Body of pancreas (tissue), 4 donors: ENCODE data around the gene TMPRSS11E. TPM values are rescaled to one million over a fixed set of nuclear protein-coding genes. Genes with fewer than 3 reads are reported as not detected.
"Not testable (repeated sequence)": the region's sequence is repeated elsewhere in the genome, so short reads cannot be mapped to it uniquely, and the experiment has no call there.

Source experiments
- ATAC-seq: fragments of 150-250 bp; one replicate; pipeline ENCODE4 v1.9.1; 2016
- DNase-seq, 4 donors: peaks; one replicate each; pipeline ENCODE4 v3.0.0-alpha.2; 2019
- H3K27ac ChIP-seq, 4 donors: fragments of 200-600 bp; sonication (generic); 1 replicate in 3 of 4; 2 replicates in 1 of 4; pipeline versions ENCODE4 v1.5.1 to v1.6.1; 2016 to 2019; ENCODE audit warnings: mild to moderate bottlenecking in 1 of 4, mixed read lengths in 1 of 4, moderate library complexity in 1 of 4
- H3K27me3 ChIP-seq, 2 donors: fragments of 200-600 bp; sonication (generic); one replicate each; pipeline ENCODE4 v1.6.0; 2016; ENCODE audit warnings: mild to moderate bottlenecking in 1 of 2
- H3K36me3 ChIP-seq, 2 donors: fragments of 200-600 bp; sonication (generic); replicated peaks in 1 of 2; 2 replicates each; pipeline ENCODE4 v1.5.1; 2016; ENCODE audit warnings: low read depth in 2 of 2; ENCODE audit not compliant: insufficient read depth in 1 of 2
- H3K4me1 ChIP-seq: fragments of 200-600 bp; sonication (generic); one replicate; pipeline ENCODE4 v1.6.0; 2016
- H3K4me3 ChIP-seq, 2 donors: fragments of 200-600 bp; sonication (generic); 1 replicate in 1 of 2; 2 replicates in 1 of 2; pipeline ENCODE4 v1.5.1; 2016 to 2019
- H3K9me3 ChIP-seq, 3 donors: fragments of 200-600 bp; sonication (generic); 1 replicate in 2 of 3; 2 replicates in 1 of 3; pipeline ENCODE4 v1.5.1; 2016
- CTCF ChIP-seq, 7 experiments: fragments of 450-650 bp in 4 of 7; fragments of 200-600 bp in 3 of 7; sonication (generic) in 3 of 7; IDR thresholded peaks; one replicate each; pipeline ENCODE4 v1.5.1; 2016 to 2019; ENCODE audit warnings: antibody characterized with exemption in 7 of 7
- POLR2A ChIP-seq, 3 donors: fragments of 450-650 bp; IDR thresholded peaks; one replicate each; pipeline ENCODE4 v1.6.1; 2016; ENCODE audit warnings: antibody characterized with exemption in 3 of 3, mild to moderate bottlenecking in 2 of 3
- WGBS, 2 donors: methylation state at CpG; one replicate each; pipeline ENCODE4 v1.1.5; 2017; 5-methylcytosine and 5-hydroxymethylcytosine counted together
- intact Hi-C: fragments of 100-400 bp; cut with DNase I; formaldehyde crosslinking; loops from one replicate; pipeline ENCODE4 v1.15.1; 2023
- total RNA-seq, 2 donors: library from RNA; depleted of rRNA; stranded (reverse); fragments of >200 nt; gene quantifications; one replicate each; pipeline ENCODE4 v1.1.0, GENCODE V29; 2016

The TMPRSS11E gene
- total RNA-seq, 2 donors from 2014 or later = 0.78 to 0.99 TPM

DNA sequence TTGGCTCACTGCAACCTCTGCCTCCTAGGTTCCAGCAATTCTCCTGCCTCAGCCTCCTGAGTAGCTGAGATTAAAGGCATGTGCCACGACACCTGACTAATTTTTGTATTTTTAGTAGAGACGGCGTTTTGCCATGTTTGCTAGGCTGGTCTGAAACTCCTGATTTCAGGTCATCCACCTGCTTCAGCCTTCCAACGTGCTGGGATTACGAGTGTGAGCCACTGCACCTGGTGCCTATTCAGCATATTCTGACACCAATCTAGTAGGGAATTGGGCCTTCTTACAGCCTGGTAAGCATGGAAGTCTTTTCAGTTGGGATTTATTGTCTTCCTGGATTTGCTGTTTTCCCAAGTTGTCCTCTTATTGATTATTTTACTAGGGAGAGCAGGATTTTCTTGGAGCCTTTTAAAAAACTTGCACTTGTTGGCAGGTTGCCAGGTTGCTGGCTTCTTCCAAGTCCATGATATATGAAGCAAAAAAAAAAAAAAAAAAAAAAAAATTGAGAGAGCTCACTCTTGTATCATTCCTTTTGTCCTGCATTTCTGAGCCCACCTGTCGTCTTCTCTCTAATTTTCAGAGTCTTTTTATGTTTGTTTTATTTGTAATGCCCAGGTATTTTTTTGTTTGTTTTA lies 43.7 kb downstream of the TMPRSS11E start:
- Histone ChIP-seq H3K27me3 (no peaks in the 10 kb centered on the region), H3K4me1 (no peaks in the 10 kb centered on the region), H3K36me3 (no peaks in the 10 kb centered on the region), H3K27ac (no peak overlapping the region), H3K9me3 (no peaks in the 10 kb centered on the region), H3K4me3 (no peak overlapping the region)
- DNase-seq = peak in 3 of 4 donors; percentile 16 to 38 (median 23)
- intact Hi-C loops = no loop called here
- TF ChIP-seq POLR2A (IDR thresholded peaks at IDR 0.05) (no peak), CTCF (IDR thresholded peaks at IDR 0.05) (no peak)
- WGBS, 2 donors = 71 to 81% methylated on average over 6 of the region's 6 CpGs
- ATAC-seq = no peak

DNA sequence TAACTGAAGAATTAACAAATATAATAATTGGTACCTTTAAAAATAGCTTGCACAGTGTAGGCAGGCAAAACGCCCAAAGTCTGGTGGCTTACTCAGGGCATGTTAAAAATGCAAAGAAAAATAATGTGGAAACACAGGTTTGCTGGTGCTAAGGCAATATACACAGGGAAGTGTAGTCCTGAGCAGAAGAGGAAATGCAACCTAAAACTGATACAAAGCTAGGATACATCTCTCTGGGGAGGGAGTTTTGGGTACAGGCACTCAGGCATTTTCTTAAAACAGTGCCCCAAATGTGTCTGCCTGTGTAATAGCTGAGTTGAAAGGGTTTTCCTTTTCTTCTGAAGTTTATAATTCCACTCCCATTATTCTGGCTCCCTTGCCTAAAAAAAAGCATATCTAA lies 47.4 kb downstream of the TMPRSS11E start:
- no peak for TF ChIP-seq CTCF (IDR thresholded peaks at IDR 0.05)
- TF ChIP-seq POLR2A (IDR thresholded peaks at IDR 0.05) = no peak
- intact Hi-C loops = no loop called here
- ATAC-seq (no peak), DNase-seq (no peak)
- H3K4me3 ChIP-seq = no peak overlapping the region
- no peaks in the 10 kb centered on the region for H3K9me3 ChIP-seq
- H3K27ac ChIP-seq = no peak overlapping the region
- H3K27me3 ChIP-seq = no peaks in the 10 kb centered on the region
- H3K4me1 ChIP-seq = peaks cover 16% of the 10 kb centered on the region
- WGBS, 2 donors = 10 to 11% methylated on average over 1 of the region's 1 CpG
- H3K36me3 ChIP-seq = no peaks in the 10 kb centered on the region

DNA sequence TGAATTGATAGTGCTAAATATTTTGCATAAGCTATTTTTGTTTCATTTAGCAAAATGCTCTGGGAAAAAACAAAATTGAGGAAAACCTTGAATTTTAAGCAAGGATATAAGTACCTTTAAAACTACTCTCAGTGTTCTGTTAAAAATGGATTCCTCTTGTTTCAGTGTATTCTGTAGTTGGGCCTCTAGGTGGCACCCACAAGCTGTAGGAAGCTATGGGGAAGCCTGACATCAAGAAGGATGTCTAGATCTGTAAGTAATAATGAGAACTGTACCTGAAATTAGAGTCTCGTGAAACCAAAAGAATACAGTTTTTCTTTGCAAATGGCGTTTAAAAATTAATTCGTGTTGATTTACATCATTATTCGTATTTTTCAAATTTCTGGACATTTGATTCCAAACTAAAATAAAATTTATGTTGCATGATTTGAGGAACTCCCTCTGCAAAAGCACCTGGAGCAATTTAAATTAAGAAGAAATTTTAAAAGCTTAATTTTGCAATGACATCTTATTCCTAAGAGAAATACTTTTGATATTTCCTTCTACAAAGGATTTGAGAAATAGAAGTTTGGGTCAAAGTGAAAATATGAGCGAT lies 51.2 kb downstream of the TMPRSS11E start:
- TF ChIP-seq CTCF (IDR thresholded peaks at IDR 0.05) (peak; percentile 81 to 96 (median 90)), POLR2A (IDR thresholded peaks at IDR 0.05) (no peak)
- Histone ChIP-seq H3K4me1 (peaks cover 17% of the 10 kb centered on the region), H3K36me3 (no peaks in the 10 kb centered on the region), H3K4me3 (no peak overlapping the region), H3K27ac (peak overlapping the region in 2 of 4 donors; percentile 3 to 39), H3K27me3 (no peaks in the 10 kb centered on the region), H3K9me3 (no peaks in the 10 kb centered on the region)
- DNase-seq (peak; percentile 73 to 77 (median 76)), ATAC-seq (peak; percentile 95)
- intact Hi-C loops = no loop called here
- WGBS, 2 donors = 4 to 7% methylated on average over 5 of the region's 5 CpGs

DNA sequence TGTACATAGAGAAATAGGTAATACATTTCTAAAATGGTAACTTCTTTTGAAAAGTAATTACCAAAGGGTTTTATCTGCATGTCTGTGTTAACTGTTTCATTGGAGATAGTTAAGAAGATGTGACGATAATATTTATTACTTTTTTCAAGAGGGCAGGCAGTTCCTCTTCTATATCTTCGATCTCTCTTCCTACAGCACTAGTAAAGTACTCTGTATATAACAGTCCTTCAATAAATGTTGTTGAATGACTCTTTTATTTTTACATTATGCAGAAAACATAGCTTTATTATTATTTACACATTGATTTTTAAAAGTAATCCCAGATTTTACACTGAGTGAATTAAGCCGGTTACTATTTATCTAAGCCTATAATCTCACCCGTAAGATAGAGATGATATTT lies 51.8 kb downstream of the TMPRSS11E start:
- peaks cover 17% of the 10 kb centered on the region for H3K4me1 ChIP-seq
- no peaks in the 10 kb centered on the region for H3K9me3 ChIP-seq
- DNase-seq = no peak
- WGBS, 2 donors = 21 to 22% methylated on average over 4 of the region's 4 CpGs
- intact Hi-C loops = no loop called here
- H3K36me3 ChIP-seq = no peaks in the 10 kb centered on the region
- TF ChIP-seq CTCF (IDR thresholded peaks at IDR 0.05) (no peak), POLR2A (IDR thresholded peaks at IDR 0.05) (no peak)
- no peaks in the 10 kb centered on the region for H3K27me3 ChIP-seq
- H3K27ac ChIP-seq = peak overlapping the region in 2 of 4 donors; percentile 3 to 39
- no peak overlapping the region for H3K4me3 ChIP-seq
- no peak for ATAC-seq

- not testable (repeated sequence) for H3K4me3 ChIP-seq, DNase-seq, H3K36me3 ChIP-seq, H3K27ac ChIP-seq, H3K27me3 ChIP-seq, ATAC-seq, H3K9me3 ChIP-seq
- intact Hi-C loops = loop anchor here (5.0 kb wide), 1 partner anchor 129 kb away; no protein-coding TSS in a partner anchor
- peaks cover 14% of the 10 kb centered on the region for H3K4me1 ChIP-seq
- 67 to 95% methylated on average over 4 of the region's 4 CpGs for WGBS, 2 donors
Measured at GRCh38 chr4:68503462-68503861, 56.2 kb downstream of the TMPRSS11E start.

DNA sequence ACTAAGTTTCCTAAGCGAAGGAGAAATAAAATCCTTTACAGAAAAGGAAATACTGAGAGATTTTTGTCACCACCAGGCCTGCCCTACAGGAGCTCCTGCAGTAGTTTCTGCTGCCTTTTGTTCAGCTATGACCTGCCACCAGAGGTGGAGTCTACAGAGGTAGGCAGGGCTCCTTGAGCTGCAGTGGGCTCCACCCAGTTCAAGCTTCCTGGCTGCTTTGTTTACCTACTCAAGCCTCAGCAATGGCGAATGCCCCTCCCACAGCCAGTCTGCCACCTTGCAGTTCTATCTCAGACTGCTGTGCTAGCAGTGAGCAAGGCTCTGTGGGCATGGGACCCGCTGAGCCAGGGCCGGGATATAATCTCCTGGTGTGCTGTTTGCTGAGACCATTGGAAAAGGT lies 57.6 kb downstream of the TMPRSS11E start:
- DNase-seq, H3K4me1 ChIP-seq, H3K4me3 ChIP-seq, H3K9me3 ChIP-seq, ATAC-seq, H3K27me3 ChIP-seq, H3K36me3 ChIP-seq, H3K27ac ChIP-seq: not testable (repeated sequence)
- WGBS, 2 donors = 88 to 92% methylated on average over 4 of the region's 4 CpGs
- intact Hi-C loops = loop anchor here (5.0 kb wide), 1 partner anchor 127 kb away; no protein-coding TSS in a partner anchor

DNA sequence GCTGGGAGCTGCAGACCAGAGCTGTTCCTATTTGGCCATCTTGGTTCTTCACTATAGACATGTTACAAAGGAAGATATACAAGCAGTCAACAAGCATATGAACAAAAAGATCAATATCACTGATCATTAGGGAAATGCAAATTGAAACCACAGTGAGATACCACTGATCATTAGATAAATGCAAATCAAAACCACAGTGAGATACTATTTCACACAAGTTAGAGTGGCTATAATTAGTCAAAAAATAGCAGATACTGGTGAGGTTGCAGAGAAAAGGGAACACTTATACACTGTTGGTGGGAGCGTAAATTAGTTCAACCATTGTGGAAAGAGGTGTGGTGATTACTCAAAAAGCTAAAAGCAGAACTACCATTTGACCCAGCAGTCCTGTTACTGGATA lies 58.2 kb downstream of the TMPRSS11E start:
- H3K27me3 ChIP-seq, ATAC-seq, H3K27ac ChIP-seq, H3K4me1 ChIP-seq, DNase-seq, H3K9me3 ChIP-seq, H3K4me3 ChIP-seq, H3K36me3 ChIP-seq, intact Hi-C loops: not testable (repeated sequence)
- 88 to 100% methylated on average over 1 of the region's 1 CpG for WGBS, 2 donors
